ENCODE measurements around the gene RABL6.

The RABL6 gene

DNA sequence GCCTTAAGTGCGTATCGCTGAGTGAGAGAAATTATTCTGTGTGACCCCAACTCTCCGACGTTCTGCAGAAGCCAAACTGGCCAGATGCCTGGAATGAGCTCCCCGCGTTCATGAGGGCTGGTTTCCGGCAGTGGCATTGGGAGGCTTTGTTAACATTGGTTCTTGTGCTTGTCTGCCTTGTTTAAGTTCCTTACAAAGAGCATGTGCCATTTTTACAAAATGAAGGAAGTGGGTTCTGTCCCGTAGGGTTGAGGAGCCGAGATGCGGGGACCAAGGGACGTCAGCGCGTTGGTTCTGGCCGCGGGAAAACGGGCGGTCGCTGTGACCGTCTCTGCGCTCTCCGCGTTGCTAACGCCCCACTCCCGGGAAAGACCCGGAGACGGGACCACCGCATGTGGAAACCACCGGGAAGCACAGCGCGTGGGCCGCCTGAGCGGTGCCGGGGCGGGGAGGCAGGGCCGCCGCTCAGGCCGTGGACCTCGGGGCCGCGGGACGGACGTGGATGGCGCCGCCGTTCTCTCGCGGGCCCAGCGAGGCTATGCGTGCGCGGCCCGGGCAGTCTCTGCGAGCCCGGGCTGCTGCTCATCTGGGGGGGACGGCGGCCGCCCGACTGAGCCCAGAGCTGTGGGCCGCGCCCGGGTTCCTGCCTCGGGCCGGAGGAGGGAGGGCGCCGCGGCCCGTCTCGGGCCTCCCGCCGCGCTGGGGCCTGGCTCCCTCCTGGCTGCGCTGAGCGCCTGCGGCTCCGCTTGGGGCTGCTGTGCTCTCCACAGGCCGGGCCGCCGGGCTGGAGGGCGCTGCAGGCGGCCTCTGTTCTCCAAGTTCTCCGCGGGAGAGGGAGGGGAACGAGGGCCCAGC, 13.4 kb downstream of the RABL6 start:
- Mint-ChIP-seq H3K9me3 (no peaks in the 10 kb centered on the region), H3K4me1 (peaks cover 6% of the 10 kb centered on the region), H3K27ac (no peak overlapping the region), H3K4me3 (no peak overlapping the region), H3K36me3 (peaks cover 52% of the 10 kb centered on the region)
- no peak for ATAC-seq
- DNase-seq (ENCODE audit: low spot score in 2 of 2): no peak

DNA sequence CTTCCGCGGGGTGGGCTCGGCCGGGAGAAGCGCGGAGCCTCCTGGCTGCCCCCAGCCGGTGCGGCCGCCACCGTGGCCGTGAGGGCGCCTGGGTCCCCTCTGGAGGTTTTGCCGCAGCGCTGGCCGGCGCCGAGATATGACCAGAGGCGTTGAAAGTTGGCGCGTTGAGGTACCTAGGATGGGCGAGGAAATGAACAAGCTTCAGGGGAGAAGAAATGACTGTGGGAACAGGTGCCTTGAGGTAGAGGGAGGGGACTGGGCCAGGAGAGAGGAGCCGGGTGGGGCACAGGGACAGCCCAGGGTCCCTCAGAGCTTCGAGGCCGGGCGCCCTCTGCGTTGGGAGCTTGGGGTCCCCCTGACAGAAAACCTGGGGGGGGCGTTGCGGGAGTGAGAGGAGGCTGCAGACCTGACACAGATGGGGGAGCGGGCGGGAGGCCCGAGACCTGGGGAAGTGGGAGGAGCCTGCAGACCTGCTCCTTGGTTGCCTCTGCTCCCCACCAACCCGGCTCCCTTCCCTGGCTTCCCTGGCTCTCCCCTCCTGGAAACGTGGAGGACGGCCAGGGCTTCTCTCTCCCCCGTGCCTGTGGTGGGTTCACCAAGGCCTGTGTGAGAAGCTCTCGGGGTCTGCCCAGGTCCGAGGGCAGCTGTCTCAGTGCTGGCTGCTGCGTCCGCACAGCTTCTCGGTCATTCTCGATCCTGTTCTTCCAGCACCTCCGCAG, 14.2 kb downstream of the RABL6 start:
- peaks cover 6% of the 10 kb centered on the region for H3K4me1 Mint-ChIP-seq
- no peak overlapping the region for H3K27ac Mint-ChIP-seq
- ATAC-seq (no peak), DNase-seq (ENCODE audit: low spot score in 2 of 2) (no peak)
- no peaks in the 10 kb centered on the region for H3K9me3 Mint-ChIP-seq
- peaks cover 47% of the 10 kb centered on the region for H3K36me3 Mint-ChIP-seq
- no peak overlapping the region for H3K4me3 Mint-ChIP-seq

DNA sequence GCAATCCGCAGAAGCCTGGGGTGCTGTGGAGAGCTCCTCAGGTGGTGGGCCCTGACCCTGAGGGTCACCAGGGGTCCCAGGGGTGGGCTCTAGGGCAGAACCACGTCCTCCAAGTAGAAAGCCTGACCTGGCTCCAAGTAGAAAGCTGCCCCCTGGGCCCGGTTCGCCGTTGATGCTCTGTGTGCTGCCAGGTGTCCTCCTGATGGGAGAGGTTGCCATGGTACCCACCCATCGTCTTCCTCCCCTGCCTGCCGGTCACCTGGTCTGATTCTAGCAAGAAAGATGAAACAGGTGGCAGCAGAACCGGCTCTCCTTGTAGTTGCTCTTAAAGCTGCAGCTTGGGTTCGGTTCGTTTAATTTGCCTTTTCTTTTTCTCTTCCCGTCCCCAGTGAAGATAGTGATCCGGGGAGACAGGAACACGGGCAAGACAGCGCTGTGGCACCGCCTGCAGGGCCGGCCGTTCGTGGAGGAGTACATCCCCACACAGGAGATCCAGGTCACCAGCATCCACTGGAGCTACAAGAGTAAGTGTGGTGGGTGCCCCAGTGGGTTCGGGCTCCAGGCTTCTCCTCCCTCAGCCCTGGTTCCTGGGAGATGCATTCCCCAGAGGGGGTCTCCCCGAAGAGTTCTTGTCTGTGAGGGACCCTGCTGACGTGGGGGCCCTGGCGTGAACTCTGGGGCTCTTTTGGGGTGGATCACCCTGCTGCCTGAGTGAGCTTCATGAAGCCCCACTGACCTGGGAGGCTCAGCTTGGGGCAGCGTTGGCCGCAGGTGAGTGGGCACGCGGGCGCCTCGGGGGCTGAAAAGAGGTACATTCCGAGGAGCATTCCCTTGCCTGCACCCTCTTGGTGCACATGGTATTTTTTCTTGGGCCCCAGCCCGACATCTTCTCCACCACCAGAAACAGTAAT, 15.6 kb downstream of the RABL6 start:
- H3K9me3 Mint-ChIP-seq: no peaks in the 10 kb centered on the region
- H3K4me1 Mint-ChIP-seq: peaks cover 6% of the 10 kb centered on the region
- no peak overlapping the region for H3K27ac Mint-ChIP-seq
- DNase-seq (ENCODE audit: low spot score in 2 of 2) (no peak), ATAC-seq (no peak)
- H3K4me3 Mint-ChIP-seq: no peak overlapping the region
- H3K36me3 Mint-ChIP-seq: peaks cover 42% of the 10 kb centered on the region

DNA sequence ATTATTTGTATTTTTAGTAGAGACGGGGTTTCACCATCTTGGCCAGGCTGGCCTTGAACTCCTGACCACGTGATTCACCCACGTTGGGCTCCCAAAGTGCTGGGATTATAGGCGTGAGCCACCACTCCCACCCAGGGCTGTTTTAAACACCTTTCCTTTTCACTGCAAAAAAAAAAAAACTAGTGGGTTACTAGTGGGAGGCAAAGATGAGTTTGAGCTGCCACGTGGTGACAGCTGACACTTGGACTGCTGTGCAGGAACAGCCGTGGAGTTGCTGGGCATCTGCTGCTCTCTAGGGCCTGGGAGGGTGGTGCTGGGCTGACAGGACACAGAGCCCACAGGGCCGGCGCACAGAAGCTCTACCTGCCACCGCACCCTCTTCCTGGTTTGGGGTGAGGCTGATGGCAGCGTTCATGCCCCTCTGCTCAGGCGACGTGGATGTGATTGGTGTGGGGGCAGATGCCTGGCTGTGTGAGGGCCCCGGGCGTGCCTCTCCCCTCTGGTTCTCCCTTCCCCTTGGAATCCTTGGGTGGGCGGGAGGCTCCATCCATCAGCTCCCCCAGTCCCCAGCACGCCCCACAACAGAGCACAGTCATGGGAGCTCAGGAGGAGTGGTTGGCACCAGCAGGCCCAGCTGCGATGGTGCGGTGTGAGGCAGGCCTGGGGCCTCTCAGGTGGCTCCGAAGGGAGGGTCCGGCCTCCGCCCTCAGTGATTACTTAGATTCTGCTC, 16.9 kb downstream of the RABL6 start:
- peaks cover 43% of the 10 kb centered on the region for H3K36me3 Mint-ChIP-seq
- H3K4me3 Mint-ChIP-seq: no peak overlapping the region
- DNase-seq (ENCODE audit: low spot score in 2 of 2) (no peak), ATAC-seq (no peak)
- H3K9me3 Mint-ChIP-seq: no peaks in the 10 kb centered on the region
- H3K4me1 Mint-ChIP-seq: peaks cover 6% of the 10 kb centered on the region
- no peak overlapping the region for H3K27ac Mint-ChIP-seq

DNA sequence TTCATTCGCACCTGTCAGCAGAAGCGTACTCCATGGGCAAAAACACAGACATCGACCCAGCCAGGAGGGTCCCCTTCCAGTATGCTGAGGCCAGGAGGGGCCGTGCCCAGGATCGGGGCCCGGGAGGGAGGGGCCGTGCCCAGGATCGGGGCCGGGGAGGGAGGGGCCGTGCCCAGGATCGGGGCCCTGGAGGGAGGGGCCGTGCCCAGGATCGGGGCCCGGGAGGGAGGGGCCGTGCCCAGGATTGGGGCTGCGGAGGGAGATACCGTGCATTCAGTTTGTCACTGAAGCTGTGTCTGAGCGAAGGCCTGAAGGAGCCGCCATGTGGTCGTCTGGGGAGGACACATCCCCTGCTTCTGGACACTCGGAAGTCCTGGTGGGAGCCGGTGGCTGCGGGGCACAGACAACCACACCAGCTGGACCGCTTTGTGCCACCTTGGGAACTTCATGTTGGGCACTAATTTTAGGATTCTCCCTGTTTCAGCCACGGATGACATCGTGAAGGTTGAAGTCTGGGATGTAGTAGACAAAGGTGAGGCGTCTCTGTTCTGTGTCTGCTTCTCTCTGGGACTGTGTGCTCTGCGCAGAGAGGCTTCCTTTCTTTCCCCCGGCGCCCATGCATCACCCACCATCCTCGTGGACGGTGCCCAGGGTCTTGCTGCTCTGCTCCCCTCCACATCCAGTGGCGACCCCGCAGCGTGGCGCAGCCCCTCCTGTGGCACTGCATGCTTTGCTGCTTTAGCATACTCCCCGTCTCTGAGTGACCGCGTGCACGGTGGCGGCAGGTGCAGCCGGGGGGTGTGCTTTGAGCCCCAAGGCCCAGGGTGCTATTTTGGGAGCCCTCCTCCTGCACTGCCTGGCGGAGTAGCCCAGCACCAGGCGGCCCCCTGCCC, 17.8 kb downstream of the RABL6 start:
- no peak for ATAC-seq
- Mint-ChIP-seq H3K9me3 (no peaks in the 10 kb centered on the region), H3K36me3 (peaks cover 42% of the 10 kb centered on the region), H3K27ac (no peak overlapping the region), H3K4me3 (no peak overlapping the region), H3K4me1 (peaks cover 6% of the 10 kb centered on the region)
- no peak for DNase-seq (ENCODE audit: low spot score in 2 of 2)

DNA sequence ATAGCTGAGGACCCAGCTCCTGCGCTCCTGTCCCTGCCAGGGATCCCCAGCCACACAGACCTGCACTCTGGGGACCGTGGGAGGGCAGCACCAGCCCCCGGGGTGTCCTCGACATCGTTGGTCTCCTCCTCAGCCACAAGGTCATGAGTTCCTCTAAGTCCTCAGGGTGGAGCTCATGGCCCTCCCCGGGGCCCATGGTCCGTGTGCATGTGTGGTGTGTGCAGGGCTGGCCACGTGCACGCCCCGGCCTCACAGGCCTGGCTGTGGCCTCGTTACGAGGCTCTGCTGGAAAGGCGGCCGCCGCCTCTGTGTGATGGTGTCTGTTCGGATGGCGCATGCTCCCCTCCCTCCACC, 18.4 kb downstream of the RABL6 start:
- ATAC-seq (no peak), DNase-seq (ENCODE audit: low spot score in 2 of 2) (no peak)
- Mint-ChIP-seq H3K4me1 (peaks cover under 1% of the 10 kb centered on the region), H3K9me3 (no peaks in the 10 kb centered on the region), H3K36me3 (peaks cover 46% of the 10 kb centered on the region), H3K27ac (no peak overlapping the region), H3K4me3 (no peak overlapping the region)

DNA sequence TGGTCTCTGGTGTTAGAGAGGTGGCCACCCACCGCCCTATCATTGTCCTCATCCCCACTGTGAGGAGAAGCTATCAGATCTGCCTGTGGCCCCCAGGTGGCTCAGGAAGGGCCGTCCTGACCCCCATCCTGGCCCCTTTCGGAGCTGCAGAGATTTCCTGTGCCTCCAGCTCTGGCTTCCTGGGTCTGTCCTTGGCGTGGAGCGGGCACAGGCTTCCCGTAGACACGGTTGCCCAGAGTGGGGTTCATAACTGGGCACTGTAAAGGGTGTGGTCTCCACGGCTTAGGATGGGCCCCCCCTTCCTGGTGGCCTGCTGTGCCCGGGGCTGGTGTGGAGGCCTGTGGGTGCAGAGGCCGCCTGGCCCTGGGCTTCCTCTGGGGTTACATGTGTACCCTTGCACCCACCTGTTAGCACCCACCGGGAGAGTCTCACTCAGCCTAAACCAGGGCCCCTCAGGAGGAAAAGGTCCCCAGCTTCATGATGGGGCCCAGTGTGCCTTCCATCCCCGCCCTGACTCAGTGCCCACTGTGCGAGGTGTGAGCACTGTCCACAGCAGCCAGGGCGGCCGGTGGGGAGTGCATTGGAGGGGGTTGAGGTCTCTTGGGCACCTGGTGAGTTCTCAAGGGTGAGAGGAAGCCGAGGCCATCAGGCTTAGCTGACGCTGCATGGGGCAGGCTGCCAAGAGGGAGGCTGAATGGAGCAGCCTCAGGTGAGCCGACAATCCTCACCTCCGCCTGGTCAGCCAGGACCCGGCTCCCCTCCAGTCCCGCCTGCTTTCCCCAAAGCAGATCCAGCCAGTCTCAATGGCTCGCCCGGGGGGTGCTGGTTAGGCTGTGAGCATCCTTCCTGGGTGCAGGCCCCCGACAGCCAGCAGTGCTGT, 19.2 kb downstream of the RABL6 start:
- H3K36me3 Mint-ChIP-seq: peaks cover 51% of the 10 kb centered on the region
- no peak overlapping the region for H3K4me3 Mint-ChIP-seq
- no peaks in the 10 kb centered on the region for H3K9me3 Mint-ChIP-seq
- no peak for DNase-seq (ENCODE audit: low spot score in 2 of 2)
- no peaks in the 10 kb centered on the region for H3K4me1 Mint-ChIP-seq
- no peak for ATAC-seq
- no peak overlapping the region for H3K27ac Mint-ChIP-seq

DNA sequence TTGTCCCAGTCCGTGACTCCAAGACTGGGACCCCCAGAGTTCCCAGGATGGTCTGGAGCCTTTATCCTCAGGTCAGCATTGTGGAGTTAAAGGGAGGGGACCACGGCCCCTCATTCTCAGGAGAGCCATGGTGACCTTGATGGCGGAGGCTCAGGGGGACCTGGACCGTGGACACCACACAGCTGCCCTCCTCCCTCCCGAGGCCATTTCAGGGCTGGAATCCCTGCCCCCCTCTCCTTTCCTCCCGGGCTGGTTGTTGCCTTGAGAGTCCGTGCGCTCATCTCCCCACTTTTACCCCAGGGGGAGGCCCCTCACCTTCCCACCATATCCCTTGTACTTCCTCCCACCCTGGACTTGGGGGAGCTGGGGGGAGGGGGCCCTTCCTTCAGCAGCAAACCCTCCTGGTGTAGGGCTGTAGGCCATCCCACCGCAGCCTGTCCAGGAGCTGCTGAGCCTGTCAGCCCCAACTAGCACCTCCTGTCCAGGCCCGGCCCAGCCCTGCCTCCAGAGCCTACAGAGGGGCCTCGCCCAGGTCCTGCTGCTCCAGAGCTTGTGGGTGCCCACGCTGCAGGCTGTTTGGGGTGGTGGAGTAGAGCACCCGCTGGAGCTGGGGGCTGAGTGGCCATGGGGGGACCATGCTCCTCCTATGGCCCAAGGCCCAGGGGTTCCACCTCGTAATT, 20.2 kb downstream of the RABL6 start:
- Mint-ChIP-seq H3K4me3 (no peak overlapping the region), H3K4me1 (no peaks in the 10 kb centered on the region), H3K9me3 (no peaks in the 10 kb centered on the region), H3K36me3 (peaks cover 51% of the 10 kb centered on the region), H3K27ac (no peak overlapping the region)
- DNase-seq (ENCODE audit: low spot score in 2 of 2): no peak
- no peak for ATAC-seq

DNA sequence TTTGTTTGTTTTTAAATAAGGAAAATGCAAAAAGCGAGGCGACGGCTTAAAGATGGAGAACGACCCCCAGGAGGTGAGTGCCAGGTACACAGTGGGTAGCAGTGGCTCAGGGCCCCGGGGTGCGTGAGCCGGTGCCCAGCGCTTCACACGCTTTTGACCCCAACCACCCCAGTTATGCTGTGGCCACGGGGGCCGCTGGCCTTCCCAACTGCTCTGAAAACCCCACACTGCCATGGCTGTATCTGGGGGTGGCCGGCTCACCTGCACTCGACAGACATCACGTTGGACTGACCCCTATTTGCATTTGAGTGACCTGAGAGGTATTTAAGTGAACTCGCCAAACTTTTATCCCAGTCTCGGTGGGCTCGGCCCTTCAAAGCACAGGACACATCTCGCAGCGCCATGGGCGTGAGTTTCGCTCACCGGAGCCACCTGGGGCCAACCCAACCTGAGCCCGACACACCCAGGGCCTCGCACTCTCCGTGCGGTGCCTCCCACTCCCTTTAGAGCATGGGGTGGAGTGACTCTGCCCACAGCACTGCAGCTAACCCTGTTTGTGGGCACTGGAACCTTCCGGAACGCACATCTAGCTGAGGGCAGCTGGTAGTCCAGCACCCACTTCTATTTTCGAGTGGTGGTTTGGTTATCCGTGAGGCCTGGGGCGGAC, 20.9 kb downstream of the RABL6 start:
- Mint-ChIP-seq H3K27ac (no peak overlapping the region), H3K4me1 (no peaks in the 10 kb centered on the region), H3K36me3 (peaks cover 44% of the 10 kb centered on the region), H3K4me3 (no peak overlapping the region), H3K9me3 (no peaks in the 10 kb centered on the region)
- ATAC-seq (no peak), DNase-seq (ENCODE audit: low spot score in 2 of 2) (no peak)

DNA sequence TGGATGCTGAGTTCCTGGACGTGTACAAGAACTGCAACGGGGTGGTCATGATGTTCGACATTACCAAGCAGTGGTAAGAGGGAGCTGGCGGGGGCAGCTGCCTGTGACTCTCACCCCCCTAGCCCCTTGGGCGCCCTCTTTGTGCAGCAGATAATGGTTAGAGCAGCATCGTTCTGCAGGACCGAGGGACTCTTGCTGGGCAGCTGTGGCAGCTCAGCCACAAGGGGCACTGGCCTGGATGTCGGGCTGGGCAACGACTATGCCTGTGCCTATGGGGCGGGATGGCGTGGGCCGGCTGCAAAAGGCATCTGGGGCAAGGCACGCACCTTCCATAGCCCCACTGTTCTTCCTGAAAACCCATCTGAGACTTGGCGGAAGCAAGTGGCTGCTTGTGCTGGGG, 21.7 kb downstream of the RABL6 start:
- Mint-ChIP-seq H3K36me3 (peaks cover 36% of the 10 kb centered on the region), H3K27ac (no peak overlapping the region), H3K9me3 (no peaks in the 10 kb centered on the region), H3K4me3 (no peak overlapping the region), H3K4me1 (no peaks in the 10 kb centered on the region)
- ATAC-seq (no peak), DNase-seq (ENCODE audit: low spot score in 2 of 2) (no peak)

DNA sequence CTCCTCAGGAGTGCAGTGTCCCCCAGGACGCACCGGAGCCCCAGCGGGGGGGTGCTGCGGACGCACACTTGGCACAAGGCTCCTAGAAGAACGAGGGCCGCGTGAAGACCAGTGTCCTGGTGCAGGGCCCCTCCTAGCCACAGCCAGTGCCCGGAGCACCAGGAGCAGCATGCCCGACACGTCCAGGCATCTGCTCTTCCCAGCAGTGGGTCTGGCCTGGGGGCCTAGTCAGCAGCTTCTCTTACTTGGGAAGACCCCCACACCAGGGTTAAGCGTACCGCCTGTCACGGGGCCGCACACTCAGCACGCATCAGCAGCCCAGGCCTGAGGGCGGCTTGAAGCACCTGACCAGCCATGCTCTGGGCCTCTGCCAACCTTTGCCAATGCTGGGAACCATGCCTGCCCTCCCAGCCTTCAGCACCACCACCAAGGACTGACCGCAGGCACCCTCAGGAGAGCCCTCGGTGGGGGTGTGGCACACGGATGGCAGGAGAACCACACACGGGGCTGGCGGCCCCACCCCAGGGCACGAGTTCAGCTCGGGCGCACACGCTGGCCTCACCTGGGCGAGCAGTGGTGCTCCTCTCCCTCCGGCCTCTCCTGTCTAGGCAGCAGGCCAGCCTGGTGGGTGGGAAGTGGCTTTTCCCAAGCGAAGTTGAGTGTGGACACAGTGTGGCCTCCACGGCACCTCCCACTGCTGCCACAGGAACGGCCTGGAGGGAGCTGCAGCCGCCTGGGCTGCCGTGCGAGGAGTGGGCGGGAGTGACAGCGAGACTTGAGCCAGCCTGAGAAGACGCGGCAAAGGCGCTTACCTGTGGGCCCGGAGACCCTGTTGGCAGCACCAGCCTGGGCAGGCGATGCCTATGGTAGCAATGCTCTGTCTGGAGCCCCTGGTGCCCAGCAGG, 22.5 kb downstream of the RABL6 start:
- Mint-ChIP-seq H3K4me1 (no peaks in the 10 kb centered on the region), H3K36me3 (peaks cover 30% of the 10 kb centered on the region), H3K9me3 (no peaks in the 10 kb centered on the region), H3K4me3 (no peak overlapping the region), H3K27ac (no peak overlapping the region)
- ATAC-seq (no peak), DNase-seq (ENCODE audit: low spot score in 2 of 2) (no peak)

All from stimulated activated effector memory CD8-positive, alpha-beta T cell treated with anti-CD3 and anti-CD28 coated beads, Interleukin-12 subunit alpha, Interleukin-12 subunit beta, amount 100 ng/mL, for 72 hours (primary cell).